GM12878 (cell line): ENCODE data around the gene COQ2. TPM values are rescaled to one million over a fixed set of nuclear protein-coding genes. Genes with fewer than 3 reads are reported as not detected.

Experiments used
- ATAC-seq: fragments of 200-7000 bp; cut with Tn5 transposase; 3 replicates; pipeline ENCODE4 v1.9.1; 2020; ENCODE audit warnings: mild to moderate bottlenecking, moderate library complexity
- BruUV-seq: library from RNA; stranded (reverse); fragments of 400-500 nt; replicated peaks from 2 replicates; lab custom pipeline; 2021; lab: Mats Ljungman, UMichigan
- CTCF ChIA-PET: fragments of 300-600 bp; sonication (Branson Sonifier 250); formaldehyde crosslinking; extraction: SDS; loops from one replicate; lab custom pipeline; 2021; ENCODE audit warnings: inconsistent platforms; lab: Yijun Ruan, JAX
- POLR2A ChIA-PET: fragments of 350-600 bp; formaldehyde crosslinking; extraction: SDS; loops from one replicate; lab custom pipeline; 2021; ENCODE audit warnings: inconsistent platforms; lab: Charles Lee
- RAD21 ChIA-PET: fragments of 300-600 bp; sonication (Branson Sonifier 250); formaldehyde crosslinking; loops from one replicate; lab custom pipeline; 2023; ENCODE audit warnings: antibody characterized with exemption; ENCODE audit not compliant: unreplicated experiment; lab: Charles Lee
- SMC1A ChIA-PET: fragments of 300-600 bp; sonication (Branson Sonifier 250); formaldehyde crosslinking; loops from one replicate; lab custom pipeline; 2023; ENCODE audit not compliant: unreplicated experiment, uncharacterized antibody; lab: Charles Lee
- DNase-seq: peaks from one replicate; pipeline ENCODE4 v3.0.0-alpha.2; 2011; ENCODE audit warnings: low read depth, low spot score
- FAIRE-seq: peaks from 3 replicates; lab custom pipeline; 2011; peaks lifted over from hg19 to GRCh38; lab: Jason Lieb, UNC
- H2AFZ ChIP-seq: 2 replicates; pipeline ENCODE4 v1.6.0; 2011; ENCODE audit warnings: low read depth, low read length, control low read depth; ENCODE audit not compliant: control insufficient read depth
- H3K27ac ChIP-seq: 2 replicates; pipeline ENCODE4 v1.5.1; 2011; ENCODE audit warnings: control low read depth; ENCODE audit not compliant: control insufficient read depth, insufficient read depth
- H3K27me3 ChIP-seq, 2 experiments: replicated peaks in 1 of 2; 2 replicates each; pipeline versions ENCODE4 v1.6.0 to v1.6.1; 2011; ENCODE audit warnings: low read length in 1 of 2; ENCODE audit not compliant: control insufficient read depth in 2 of 2, insufficient read depth in 2 of 2
- H3K36me3 ChIP-seq, 2 experiments: 2 replicates each; pipeline ENCODE4 v1.5.1; 2011; ENCODE audit warnings: low read length in 1 of 2; ENCODE audit not compliant: control insufficient read depth in 2 of 2, insufficient read depth in 2 of 2
- H3K4me1 ChIP-seq: 2 replicates; pipeline ENCODE4 v1.6.1; 2011; ENCODE audit warnings: mild to moderate bottlenecking, low read length, moderate library complexity, mixed read lengths; ENCODE audit not compliant: control insufficient read depth, insufficient read depth
- H3K4me2 ChIP-seq: 2 replicates; pipeline ENCODE4 v1.6.0; 2011; ENCODE audit warnings: control low read depth; ENCODE audit not compliant: control insufficient read depth, insufficient read depth
- H3K4me3 ChIP-seq: fragments of 200-600 bp; sonication (generic); 2 replicates; pipeline ENCODE4 v1.5.1; 2016
- H3K79me2 ChIP-seq: 2 replicates; pipeline ENCODE4 v1.6.0; 2011; ENCODE audit warnings: low read length; ENCODE audit not compliant: control insufficient read depth, insufficient read depth
- H3K9ac ChIP-seq: 2 replicates; pipeline ENCODE4 v1.8.0; 2011; ENCODE audit warnings: low read length, control low read depth, mixed read lengths; ENCODE audit not compliant: control insufficient read depth, insufficient read depth
- H3K9me3 ChIP-seq: replicated peaks from 3 replicates; pipeline ENCODE4 v1.5.1; 2011; ENCODE audit warnings: mild to moderate bottlenecking, low read length; ENCODE audit not compliant: control insufficient read depth, insufficient read depth
- H4K20me1 ChIP-seq: 2 replicates; pipeline ENCODE4 v1.6.0; 2011; ENCODE audit not compliant: control insufficient read depth, insufficient read depth
- ASH2L ChIP-seq: fragments of 300-600, 200-600 bp; sonication (generic); IDR thresholded peaks from 2 replicates; pipeline ENCODE4 v1.6.1; 2017; ENCODE audit warnings: low read depth, mild to moderate bottlenecking, borderline replicate concordance
- CHD4 ChIP-seq: fragments of 200-600 bp; sonication (generic); IDR thresholded peaks from 2 replicates; pipeline ENCODE4 v1.6.1; 2016; ENCODE audit warnings: mild to moderate bottlenecking
- FOXM1 ChIP-seq: IDR thresholded peaks from 2 replicates; pipeline ENCODE4 v1.6.1; 2012; ENCODE audit warnings: low read depth, mild to moderate bottlenecking, inconsistent platforms, low read length, moderate library complexity
- KAT2A ChIP-seq: conservative IDR thresholded peaks from 2 replicates; pipeline ENCODE4 v1.6.1; 2011; ENCODE audit warnings: low read depth, low read length; ENCODE audit not compliant: control insufficient read depth
- PAX5 ChIP-seq: IDR thresholded peaks from 2 replicates; pipeline ENCODE4 v1.6.1; 2011; ENCODE audit warnings: low read depth, low read length, borderline replicate concordance
- RAD51 ChIP-seq: fragments of 450-650 bp; IDR thresholded peaks from 2 replicates; pipeline ENCODE4 v1.6.1; 2016; ENCODE audit warnings: moderate library complexity, mild to moderate bottlenecking, inconsistent platforms
- SMC3 ChIP-seq: IDR thresholded peaks from 2 replicates; pipeline ENCODE4 v1.6.1; 2011; ENCODE audit warnings: low read length, improper control_type of control experiment, borderline replicate concordance
- SP1 ChIP-seq: IDR thresholded peaks from one replicate; pipeline ENCODE4 v1.6.1; 2011; ENCODE audit warnings: low read depth, low read length
- USF2 ChIP-seq: IDR thresholded peaks from 2 replicates; pipeline ENCODE4 v1.6.1; 2011; ENCODE audit warnings: low read depth, low read length, improper control_type of control experiment, borderline replicate concordance
- YY1 ChIP-seq: IDR thresholded peaks from 2 replicates; pipeline ENCODE4 v1.6.1; 2011; ENCODE audit warnings: low read depth, mild to moderate bottlenecking, low read length
- WGBS: methylation state at CpG from one replicate; pipeline ENCODE4 v1.1.6; 2016; ENCODE audit warnings: low lambda C conversion rate; ENCODE audit not compliant: insufficient replicate concordance, insufficient coverage; ENCODE audit errors: missing lambda C conversion rate; 5-methylcytosine and 5-hydroxymethylcytosine counted together
- in situ Hi-C: fragments of 300-500 bp; cut with MboI; formaldehyde crosslinking; loops from 9 replicates; pipeline ENCODE4 v1.14.3; 2018; ENCODE audit warnings: mixed read lengths
- intact Hi-C: fragments of 100-400 bp; cut with micrococcal nuclease; formaldehyde crosslinking; loops from one replicate; pipeline ENCODE4 v1.14.2; 2022; ENCODE audit not compliant: unreplicated experiment
- polyA plus RNA-seq, 11 experiments: library from polyadenylated mRNA; depleted of rRNA in 4 of 11; unstranded in 6 of 11; stranded (reverse) in 5 of 11; fragments of >200 nt; fragmentation: Nextera tagmentation in 4 of 11; fragmentation: Illumina TruSeq in 1 of 11; extraction: Ambion mirVana in 4 of 11; extraction: Trizol in 1 of 11; gene quantifications; 1 replicate in 1 of 11; 2 replicates in 10 of 11; pipeline versions ENCODE4 v1.2.1 to v1.2.3, GENCODE V29; 2011 to 2016; ENCODE audit warnings: inconsistent platforms in 2 of 11, missing spikeins in 2 of 11, low read depth in 1 of 11
- total RNA-seq, 4 experiments: library from RNA; depleted of rRNA in 3 of 4; stranded (reverse); fragments of >200 nt in 3 of 4; fragmentation: Illumina TruSeq in 1 of 4; extraction: Trizol in 1 of 4; gene quantifications; 2 replicates each; pipeline versions ENCODE4 v1.2.1 to v1.2.3, GENCODE V29; 2013 to 2021
- TF ChIP-seq, protein P1 (sequence below): IDR thresholded peaks from 2 replicates; pipeline ENCODE4 v1.6.1; 2012; ENCODE audit warnings: low read depth, low read length, improper control_type of control experiment
- TF ChIP-seq, protein P2 (sequence below): fragments of 450-650 bp; IDR thresholded peaks from 2 replicates; pipeline ENCODE4 v1.6.1; 2017; ENCODE audit warnings: borderline replicate concordance

COQ2 gene
- total and polyA plus RNA-seq, 10 of the 15 experiments (the other 5 are each of a cell fraction or from before 2014, with no cell fraction given), result 5.0 to 46.7 (median 19.1) TPM

- 43% methylated on average over 1 of the region's 1 CpG for WGBS
- no peaks in the 10 kb centered on the region for H3K79me2 ChIP-seq
- H3K4me3 ChIP-seq, result no peak overlapping the region; the same call in 1 of the 2 replicates
- TF ChIP-seq SP1 (no peak), USF2 (no peak), YY1 (no peak), RAD51 (no peak), PAX5 (no peak), CHD4 (no peak), FOXM1 (no peak), SMC3 (no peak), ASH2L (no peak), KAT2A (no peak)
- TF ChIP-seq, protein P1, sequence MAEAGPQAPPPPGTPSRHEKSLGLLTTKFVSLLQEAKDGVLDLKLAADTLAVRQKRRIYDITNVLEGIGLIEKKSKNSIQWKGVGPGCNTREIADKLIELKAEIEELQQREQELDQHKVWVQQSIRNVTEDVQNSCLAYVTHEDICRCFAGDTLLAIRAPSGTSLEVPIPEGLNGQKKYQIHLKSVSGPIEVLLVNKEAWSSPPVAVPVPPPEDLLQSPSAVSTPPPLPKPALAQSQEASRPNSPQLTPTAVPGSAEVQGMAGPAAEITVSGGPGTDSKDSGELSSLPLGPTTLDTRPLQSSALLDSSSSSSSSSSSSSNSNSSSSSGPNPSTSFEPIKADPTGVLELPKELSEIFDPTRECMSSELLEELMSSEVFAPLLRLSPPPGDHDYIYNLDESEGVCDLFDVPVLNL, result no peak
- TF ChIP-seq, protein P2, sequence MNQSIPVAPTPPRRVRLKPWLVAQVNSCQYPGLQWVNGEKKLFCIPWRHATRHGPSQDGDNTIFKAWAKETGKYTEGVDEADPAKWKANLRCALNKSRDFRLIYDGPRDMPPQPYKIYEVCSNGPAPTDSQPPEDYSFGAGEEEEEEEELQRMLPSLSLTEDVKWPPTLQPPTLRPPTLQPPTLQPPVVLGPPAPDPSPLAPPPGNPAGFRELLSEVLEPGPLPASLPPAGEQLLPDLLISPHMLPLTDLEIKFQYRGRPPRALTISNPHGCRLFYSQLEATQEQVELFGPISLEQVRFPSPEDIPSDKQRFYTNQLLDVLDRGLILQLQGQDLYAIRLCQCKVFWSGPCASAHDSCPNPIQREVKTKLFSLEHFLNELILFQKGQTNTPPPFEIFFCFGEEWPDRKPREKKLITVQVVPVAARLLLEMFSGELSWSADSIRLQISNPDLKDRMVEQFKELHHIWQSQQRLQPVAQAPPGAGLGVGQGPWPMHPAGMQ, result no peak
- peak overlapping the region; percentile 52 for H3K4me2 ChIP-seq
- no peaks in the 10 kb centered on the region for H3K27me3 ChIP-seq
- H3K9ac ChIP-seq, result peak overlapping the region; percentile 14; the same call in 1 of the 2 replicates
- in situ Hi-C loops (no loop called here), intact Hi-C loops (loop anchor here (2.0 kb wide), 1 partner anchor 18 kb away; no protein-coding TSS in a partner anchor)
- RAD21 ChIA-PET, result interaction anchor here (0.5 to 2.9 kb wide), 20 partner anchors 10 to 167 kb away, joined by 3 to 23 read pairs (median 4); no protein-coding TSS in a partner anchor
- DNase-seq (no peak), FAIRE-seq (no peak), ATAC-seq (peak; percentile 10)
- no peaks in the 10 kb centered on the region for H3K9me3 ChIP-seq
- BruUV-seq, result no TSS peak
- CTCF ChIA-PET, result interaction anchor here (0.6 to 4.3 kb wide), 12 partner anchors 9 to 210 kb away, joined by 3 to 38 read pairs (median 4); no protein-coding TSS in a partner anchor
- POLR2A ChIA-PET, result interaction anchor here (0.7 to 1.4 kb wide), 7 partner anchors 10 to 1053 kb away, joined by 3 to 9 read pairs (median 4); no protein-coding TSS in a partner anchor
- H4K20me1 ChIP-seq, result no peaks in the 10 kb centered on the region
- peaks cover 17% of the 10 kb centered on the region for H3K4me1 ChIP-seq
- SMC1A ChIA-PET, result interaction anchor here (0.7 to 3.2 kb wide), 19 partner anchors 11 to 335 kb away, joined by 3 to 30 read pairs (median 3); partner anchors contain the start of gene PLAC8
- H3K27ac ChIP-seq, result peak overlapping the region; percentile 75
- no peaks in the 10 kb centered on the region for H3K36me3 ChIP-seq
- H2AFZ ChIP-seq, result no peak overlapping the region
Measured at GRCh38 chr4:83241132-83241531, 43.5 kb downstream of the COQ2 start.
